HG03039 (cell line): ENCODE data around the gene NOL4L.

Source experiments
- ATAC-seq: cut with Tn5 transposase; IDR thresholded peaks from one replicate; pipeline ENCODE4 v1.9.1; 2021; ENCODE audit warnings: mild to moderate bottlenecking, moderate library complexity; ENCODE audit not compliant: unreplicated experiment

NOL4L gene

DNA sequence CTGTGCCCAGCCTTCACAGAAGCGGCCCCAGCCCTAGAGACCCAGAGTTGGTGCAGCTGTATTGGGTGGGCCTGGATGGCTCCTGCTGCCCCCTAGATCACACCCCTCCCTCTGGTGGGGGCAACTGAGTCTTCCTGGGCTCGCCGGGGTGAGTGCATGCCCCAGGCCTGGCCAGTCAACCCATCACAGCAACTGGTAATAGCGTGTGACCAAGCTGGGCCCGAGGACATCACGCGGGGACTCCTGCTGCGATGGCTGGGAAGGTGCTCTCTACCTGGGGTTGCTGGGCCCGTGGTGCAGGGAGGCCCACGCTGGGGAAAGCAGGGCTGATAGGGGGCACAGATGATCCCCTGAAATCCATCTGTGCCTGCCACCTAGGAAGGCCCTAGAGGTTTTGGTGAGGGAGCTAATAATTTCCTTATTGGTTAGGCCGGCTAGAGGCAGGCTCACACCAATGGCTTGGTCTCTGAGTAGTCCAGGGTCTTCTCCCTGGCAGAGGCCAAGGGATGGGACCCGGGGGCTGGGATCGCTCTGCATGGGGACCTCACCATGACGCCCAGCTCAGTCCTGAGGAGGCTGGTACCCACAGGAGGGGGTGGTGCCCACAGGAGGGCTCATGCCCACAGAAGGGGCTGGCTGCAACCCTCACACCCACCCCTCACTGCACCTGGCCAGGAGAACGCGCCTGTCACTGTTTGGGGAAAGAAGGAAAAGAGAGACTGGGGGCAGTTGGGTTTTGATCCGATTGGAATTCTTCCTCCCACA is 123.1 kb downstream of the NOL4L start:
- no peak for ATAC-seq

- ATAC-seq = no peak
Observed at GRCh38 chr20:32460683-32461320, 124.3 kb downstream of the NOL4L start.

DNA sequence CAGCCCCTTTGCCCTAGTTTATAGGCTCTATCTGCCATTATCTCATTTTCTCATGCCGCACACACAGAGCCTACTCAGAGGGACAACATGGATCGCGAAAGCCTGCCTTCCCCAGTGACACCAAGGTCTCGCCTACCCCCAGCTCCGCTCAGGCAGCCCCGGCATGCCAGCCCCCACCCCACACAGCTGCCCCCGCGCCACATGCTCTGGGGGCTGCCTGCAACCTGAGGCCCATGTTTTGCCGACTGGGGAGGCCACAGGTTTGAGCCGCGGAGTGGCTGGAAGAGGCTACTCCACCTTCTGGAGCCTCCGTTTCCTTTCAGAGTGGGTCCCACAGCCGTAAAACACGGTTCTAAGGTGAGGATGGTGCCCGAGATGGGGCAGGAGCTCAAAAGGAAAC is 124.9 kb downstream of the NOL4L start:
- no peak for ATAC-seq

DNA sequence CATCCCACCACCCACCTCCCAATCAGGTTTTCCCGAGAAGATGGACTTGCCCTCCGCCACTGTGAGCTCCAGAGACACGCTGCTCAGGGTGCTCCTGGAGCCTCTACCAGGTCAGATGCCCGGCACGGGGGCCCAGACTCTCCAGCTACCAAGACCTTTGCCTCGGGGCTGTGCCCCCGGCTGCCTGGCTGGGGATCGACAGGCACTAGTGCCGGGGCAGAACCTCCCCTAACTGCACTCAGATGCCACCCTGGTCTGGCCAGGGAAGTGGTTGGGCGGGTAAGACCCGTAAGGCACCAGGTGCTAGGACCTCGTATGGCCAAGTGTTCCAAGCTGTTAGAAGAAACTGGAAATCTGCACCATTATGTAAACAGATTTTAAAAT is 126.3 kb downstream of the NOL4L start:
- no peak for ATAC-seq

GRCh38 chr20:32458061-32458836 is 126.9 kb downstream of the NOL4L start:
- ATAC-seq = no peak

- ATAC-seq = no peak
Observed at GRCh38 chr20:32457479-32457986, 127.6 kb downstream of the NOL4L start.

DNA sequence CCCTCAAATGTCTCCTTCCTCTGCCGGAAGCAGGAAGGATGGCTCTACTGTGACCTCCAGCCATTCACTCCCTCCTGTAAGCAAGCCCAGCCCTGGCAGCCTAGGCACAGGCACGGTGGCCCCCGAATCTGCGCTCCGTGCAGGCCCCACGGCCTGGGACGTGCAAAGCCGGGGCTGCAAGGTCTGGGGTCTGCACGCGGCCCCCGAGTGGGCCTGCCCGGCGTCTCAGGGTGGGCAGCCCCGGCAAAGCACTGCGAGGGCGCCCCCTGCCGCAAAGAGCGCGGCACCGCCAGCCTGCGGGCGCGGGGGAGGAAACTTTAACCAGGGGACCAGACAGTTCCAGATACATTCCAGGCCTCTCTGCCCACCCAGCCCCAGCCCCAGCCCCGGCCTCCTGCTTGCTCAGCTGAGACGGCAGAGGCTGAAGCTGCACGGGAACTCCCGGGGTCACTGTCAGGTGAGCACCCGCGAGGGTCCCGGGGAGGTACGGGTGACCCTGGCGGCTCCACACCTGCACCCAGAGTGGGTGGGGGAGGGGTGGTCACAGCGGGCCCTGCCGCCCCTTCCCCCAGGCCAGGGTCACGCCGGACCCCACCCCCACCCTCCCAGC is 128.2 kb downstream of the NOL4L start:
- ATAC-seq = no peak

GRCh38 chr20:32455901-32456701 is 129.0 kb downstream of the NOL4L start:
- ATAC-seq = no peak

DNA sequence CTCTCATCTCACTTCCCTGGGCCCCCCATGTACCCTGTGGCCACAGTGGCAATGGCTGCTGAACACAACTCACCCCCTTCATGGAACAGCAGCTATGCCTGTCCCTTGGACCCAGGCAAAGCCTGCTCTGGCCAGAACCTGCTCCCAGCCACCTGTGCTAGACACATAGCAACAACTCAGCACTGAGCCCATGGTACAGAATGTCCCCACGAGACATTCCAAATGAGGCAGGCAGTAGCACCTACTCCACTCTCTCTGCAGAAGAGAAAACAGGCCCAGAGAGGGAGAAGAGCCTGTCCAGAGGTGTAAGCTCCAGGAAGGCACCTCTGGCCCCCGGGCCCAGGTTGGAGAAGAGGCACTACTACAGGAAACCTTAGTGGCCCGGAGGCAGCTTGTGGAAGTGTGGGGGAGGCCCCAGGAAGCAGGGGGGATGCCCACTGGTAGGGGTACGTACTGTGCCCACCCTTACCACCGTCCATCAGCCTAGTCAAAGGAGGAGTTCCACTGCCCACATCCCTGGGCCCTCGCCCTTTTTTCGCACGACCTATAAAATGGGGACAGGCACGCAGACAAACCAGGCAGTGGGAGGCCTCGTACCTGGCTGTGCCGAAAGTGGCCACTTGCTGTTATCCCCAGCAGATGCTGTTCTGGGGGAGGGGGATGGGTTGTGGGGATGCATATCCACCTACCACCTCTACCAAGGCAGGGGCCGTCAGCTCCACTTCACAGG is 129.8 kb downstream of the NOL4L start:
- ATAC-seq = no peak

DNA sequence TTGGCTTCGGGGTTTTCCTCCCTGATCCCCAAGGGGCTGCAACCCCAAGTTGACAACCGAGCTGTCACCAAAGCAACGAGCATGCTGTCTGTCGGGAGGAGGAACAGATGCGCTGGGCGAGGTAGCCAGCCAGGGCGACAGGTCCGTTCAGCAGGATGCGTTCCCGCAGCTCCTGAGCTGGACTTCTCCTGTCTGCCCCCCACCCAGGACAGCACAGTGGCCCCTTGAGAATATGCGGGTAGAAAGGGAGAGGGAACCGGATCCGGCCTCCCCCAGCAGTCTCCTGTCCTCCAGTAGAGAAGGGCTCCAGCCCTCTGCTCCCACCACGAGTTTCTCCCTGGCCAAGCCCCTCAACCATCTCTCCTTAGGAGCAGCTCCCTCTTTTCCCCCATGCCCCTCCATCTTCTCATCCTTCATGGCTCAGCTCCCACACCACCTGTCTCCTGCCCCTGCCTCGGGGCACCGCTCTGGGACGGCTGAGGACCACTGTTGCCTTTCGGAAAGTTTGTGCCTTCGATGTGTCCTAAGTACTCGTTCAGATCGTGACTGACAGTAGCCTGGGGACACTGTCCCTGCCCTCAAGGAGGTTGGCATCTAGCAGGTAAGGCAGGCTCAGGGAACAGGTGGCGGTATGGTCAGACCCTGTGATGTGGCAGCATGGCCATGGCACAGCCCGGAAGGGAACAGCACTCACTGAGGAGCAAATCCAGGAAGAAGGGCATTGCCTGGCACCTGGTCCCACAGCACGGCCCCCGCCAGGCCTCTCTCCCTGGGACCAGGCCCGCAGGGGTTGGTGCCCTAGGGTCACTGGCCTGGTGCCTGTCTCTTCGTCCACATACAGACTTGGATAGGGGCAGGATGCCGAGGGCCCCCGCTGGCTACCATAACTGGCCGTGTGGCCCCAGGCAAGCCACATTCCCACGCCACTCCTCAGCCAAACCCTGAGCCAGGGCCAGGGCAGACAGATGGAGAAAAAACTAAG is 130.7 kb downstream of the NOL4L start:
- no peak for ATAC-seq

- ATAC-seq = no peak
Observed at GRCh38 chr20:32453467-32454163, 131.5 kb downstream of the NOL4L start.

DNA sequence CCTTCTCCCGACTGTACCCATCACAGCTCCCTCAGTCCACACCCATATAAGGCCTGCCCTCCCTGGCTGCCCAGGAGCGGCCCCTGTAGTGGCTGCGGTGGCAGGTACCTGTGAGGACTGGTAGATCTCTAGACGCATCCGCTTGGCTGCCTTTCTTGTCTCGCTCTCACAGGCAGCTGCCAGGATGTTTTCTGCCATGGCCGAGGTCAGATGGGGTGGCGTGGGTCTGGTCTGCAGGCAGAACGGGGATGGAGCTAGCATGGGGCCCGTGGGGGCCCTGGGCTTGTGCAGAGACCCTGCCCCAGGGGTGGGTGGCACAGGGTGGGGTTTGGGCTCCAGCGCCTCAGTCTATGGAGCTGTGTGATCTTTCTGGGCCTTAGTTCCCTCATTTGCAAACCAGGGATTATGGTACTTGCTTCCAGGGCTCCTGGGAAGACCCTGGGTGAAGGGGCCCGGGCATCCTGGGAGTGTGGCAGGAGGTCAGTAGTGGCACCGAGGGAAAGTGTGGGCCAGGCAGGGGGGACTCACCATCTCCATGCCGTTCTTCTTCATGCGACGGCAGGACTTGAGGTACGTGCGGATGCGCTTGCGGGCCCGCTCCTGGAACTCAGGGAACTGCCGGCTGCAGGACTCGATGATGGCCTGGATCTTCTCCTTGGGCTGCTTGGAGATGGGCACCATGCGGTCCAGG is 132.2 kb downstream of the NOL4L start:
- no peak for ATAC-seq

DNA sequence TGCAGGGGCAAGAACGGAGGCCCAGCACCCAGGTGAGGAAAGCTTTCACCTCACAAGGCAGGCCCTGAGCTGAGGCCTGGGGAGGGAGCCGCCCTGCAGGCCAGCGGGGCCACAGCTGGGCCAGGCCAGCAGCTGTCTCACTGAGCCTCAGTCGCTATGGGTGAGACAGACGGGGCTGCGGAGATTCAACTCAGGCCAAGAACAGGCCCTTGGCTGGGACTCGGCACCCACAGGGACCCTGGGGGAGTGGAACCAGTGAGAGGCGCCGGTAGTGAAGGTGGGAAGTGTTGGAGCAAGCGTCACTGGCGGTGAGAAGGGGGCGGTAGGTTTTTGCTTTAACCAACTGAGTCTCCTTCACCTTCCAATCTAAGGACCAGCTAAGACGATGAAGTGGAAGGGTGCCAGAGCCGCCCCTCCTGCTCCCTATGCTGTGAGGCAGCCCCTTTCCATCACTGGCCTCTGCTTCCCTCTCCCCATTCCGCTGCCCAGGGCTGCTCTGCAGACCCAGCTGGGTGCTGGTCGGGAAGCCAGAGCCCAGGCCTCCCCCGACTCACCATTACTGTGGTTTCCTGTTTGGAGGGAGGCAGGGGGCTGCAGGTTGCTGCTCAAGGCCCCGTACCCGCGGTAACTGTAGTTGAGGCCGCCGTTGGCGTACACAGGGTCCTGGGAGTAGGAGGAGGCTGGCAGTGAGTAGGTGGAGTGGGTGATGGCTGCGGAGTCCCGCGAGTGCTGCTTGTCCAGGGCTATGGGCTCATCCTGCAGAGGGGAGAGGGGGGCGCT is 133.3 kb downstream of the NOL4L start:
- no peak for ATAC-seq

DNA sequence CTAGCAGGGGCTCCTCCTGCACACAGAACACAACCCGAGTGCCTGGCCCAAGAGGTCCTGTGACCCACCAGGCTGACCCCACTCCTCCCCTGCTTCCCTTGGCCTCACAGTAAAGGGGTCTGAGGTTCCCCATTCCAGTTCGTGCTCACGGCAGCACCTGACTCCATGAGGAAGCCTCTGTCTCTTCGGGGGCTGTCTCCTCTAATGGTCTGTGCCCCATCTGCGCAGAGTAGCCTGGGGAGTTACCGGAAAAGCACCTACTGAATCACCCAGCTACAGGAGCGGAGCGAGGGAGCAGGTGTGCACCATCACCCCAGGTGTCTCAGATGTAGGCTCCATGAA is 133.8 kb downstream of the NOL4L start:
- no peak for ATAC-seq

- ATAC-seq = no peak
Observed at GRCh38 chr20:32450484-32451061, 134.6 kb downstream of the NOL4L start.

GRCh38 chr20:32449890-32450401 is 135.2 kb downstream of the NOL4L start:
- no peak for ATAC-seq
